HFFc6 (cell line): ENCODE results near the gene NAV1. TPM values are rescaled to one million over a fixed set of nuclear protein-coding genes. Genes with fewer than 3 reads are reported as not detected.
A peak's percentile ranks its signal among the peaks of the same experiment; 100 is the strongest.

Experiments used
- DNase-seq: peaks from one replicate; pipeline ENCODE4 v3.0.0-alpha.2; 2018
- H3K27ac Mint-ChIP-seq: 2 replicates; pipeline ENCODE4 v1.8.0; 2020; ENCODE audit warnings: mild to moderate bottlenecking, mixed read lengths
- H3K27me3 Mint-ChIP-seq: 2 replicates; pipeline ENCODE4 v1.8.0; 2021; ENCODE audit warnings: mild to moderate bottlenecking, moderate library complexity, mixed read lengths; ENCODE audit not compliant: insufficient read depth
- H3K36me3 Mint-ChIP-seq: 2 replicates; pipeline ENCODE4 v1.8.0; 2021; ENCODE audit warnings: low read depth, mixed read lengths
- H3K4me1 Mint-ChIP-seq: 2 replicates; pipeline ENCODE4 v1.8.0; 2020; ENCODE audit warnings: low read depth, mixed read lengths
- H3K4me3 Mint-ChIP-seq: 2 replicates; pipeline ENCODE4 v1.8.0; 2020; ENCODE audit warnings: mild to moderate bottlenecking, moderate library complexity, mixed read lengths
- H3K9me3 Mint-ChIP-seq: 2 replicates; pipeline ENCODE4 v1.8.0; 2020; ENCODE audit warnings: mild to moderate bottlenecking, mixed read lengths
- CTCF ChIP-seq: fragments of 200-600 bp; sonication (generic); IDR thresholded peaks from 2 replicates; pipeline ENCODE4 v1.5.0; 2021; ENCODE audit warnings: antibody characterized with exemption, mild to moderate bottlenecking
- total RNA-seq, 6 experiments: library from RNA; stranded (reverse); fragmentation: NEBNext Ultra II Directional; extraction: Animal tissue kit (Norgen Biotek cat#: 25700); gene quantifications; 2 replicates in 1 of 6; 3 replicates in 5 of 6; pipeline ENCODE4 v1.2.3, GENCODE V29; 2021

NAV1 gene
- total RNA-seq, 6 experiments from 2014 or later, result 72.9 to 88.0 (median 78.4) TPM

DNA sequence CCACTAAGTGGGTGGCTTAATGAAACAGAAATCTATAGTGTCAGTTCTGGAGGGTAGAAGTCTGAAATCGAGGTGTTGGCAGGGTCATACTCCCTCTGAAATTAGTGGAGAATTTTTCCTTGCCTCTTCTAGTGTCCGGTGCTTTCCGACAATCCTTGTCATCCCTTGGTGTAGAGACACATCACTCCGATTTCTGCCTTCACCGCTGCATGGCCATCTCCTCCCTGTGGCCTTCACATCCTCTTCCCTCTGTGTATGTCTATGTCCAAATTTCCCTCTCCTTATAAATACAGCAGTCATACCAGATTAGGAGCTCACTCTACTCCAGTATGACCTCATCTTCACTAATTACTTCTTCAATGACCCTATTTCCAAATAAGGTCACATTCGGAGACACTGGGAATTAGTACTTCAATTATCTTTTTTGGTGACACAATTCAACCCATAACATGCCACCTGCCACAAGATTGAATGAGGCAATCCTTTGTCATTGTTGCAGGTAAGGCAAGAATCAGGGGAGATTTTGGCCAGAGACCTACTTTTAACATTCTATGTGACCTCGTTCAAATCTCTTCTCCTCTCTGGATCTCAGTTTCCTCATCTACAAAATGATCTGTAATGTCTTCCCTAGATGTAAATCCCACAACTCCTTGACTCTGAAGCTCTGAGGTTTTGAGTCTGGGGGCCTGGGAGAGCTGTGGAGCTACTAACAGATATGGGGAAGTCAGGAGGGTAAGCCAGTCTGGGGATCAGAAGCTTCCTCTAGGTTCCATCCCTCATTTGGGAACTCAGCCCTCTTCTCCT lies 16.1 kb downstream of the NAV1 start:
- Mint-ChIP-seq H3K4me3 (peak overlapping the region; percentile 18; the same call in 1 of the 2 replicates), H3K4me1 (peaks cover 91% of the 10 kb centered on the region), H3K9me3 (no peaks in the 10 kb centered on the region)

DNA sequence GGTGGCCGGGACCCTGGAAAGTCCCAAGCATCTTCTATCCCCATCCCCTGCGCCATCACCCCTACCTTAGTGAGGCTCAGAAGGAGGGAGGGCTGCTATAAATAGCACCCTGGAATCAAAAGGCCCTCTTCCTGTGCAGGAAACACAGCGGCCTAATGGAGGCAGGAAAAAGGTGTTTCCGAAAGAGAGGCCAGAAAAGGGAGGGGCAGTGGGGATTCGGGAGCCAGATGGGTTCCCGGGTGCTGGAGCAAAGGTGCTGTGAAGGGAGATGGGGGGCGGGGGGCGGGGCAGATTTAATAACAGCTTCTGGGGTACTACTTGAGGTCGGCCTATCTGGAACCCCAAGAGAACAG lies 16.6 kb downstream of the NAV1 start:
- peaks cover 21% of the 10 kb centered on the region for H3K36me3 Mint-ChIP-seq
- TF ChIP-seq CTCF, result no peak
- H3K4me1 Mint-ChIP-seq, result peaks cover 96% of the 10 kb centered on the region
- peak overlapping the region; percentile 43 for H3K27ac Mint-ChIP-seq
- H3K27me3 Mint-ChIP-seq, result peaks cover 3% of the 10 kb centered on the region
- H3K4me3 Mint-ChIP-seq, result no peak overlapping the region
- no peaks in the 10 kb centered on the region for H3K9me3 Mint-ChIP-seq
- no peak for DNase-seq

More for the DNA sequence above, 16.1 kb downstream of the NAV1 start:
- no peak for DNase-seq
- Mint-ChIP-seq H3K27me3 (peaks cover 3% of the 10 kb centered on the region), H3K27ac (peak overlapping the region; percentile 76), H3K36me3 (peaks cover 21% of the 10 kb centered on the region)
- TF ChIP-seq CTCF, result no peak

- H3K27ac Mint-ChIP-seq, result peak overlapping the region; percentile 82
- H3K4me3 Mint-ChIP-seq, result peak overlapping the region; percentile 38; the same call in 1 of the 2 replicates
- peak; percentile 40 for DNase-seq
- H3K4me1 Mint-ChIP-seq, result peaks cover 96% of the 10 kb centered on the region
- TF ChIP-seq CTCF, result no peak
- H3K9me3 Mint-ChIP-seq, result no peaks in the 10 kb centered on the region
- H3K36me3 Mint-ChIP-seq, result peaks cover 14% of the 10 kb centered on the region
- H3K27me3 Mint-ChIP-seq, result no peaks in the 10 kb centered on the region; the same call in none of the 2 replicates
Measured at GRCh38 chr1:201556841-201557571, 18.1 kb downstream of the NAV1 start.

- Mint-ChIP-seq H3K9me3 (no peaks in the 10 kb centered on the region), H3K4me1 (peaks cover 96% of the 10 kb centered on the region), H3K27me3 (no peaks in the 10 kb centered on the region; the same call in none of the 2 replicates), H3K27ac (peak overlapping the region; percentile 82), H3K4me3 (0 out of 2 replicates have a peak overlapping the region, but pooled peaks have one; percentile 38), H3K36me3 (peaks cover 14% of the 10 kb centered on the region)
- no peak for DNase-seq
- no peak for TF ChIP-seq CTCF
Measured at GRCh38 chr1:201557572-201557958, 18.6 kb downstream of the NAV1 start.

DNA sequence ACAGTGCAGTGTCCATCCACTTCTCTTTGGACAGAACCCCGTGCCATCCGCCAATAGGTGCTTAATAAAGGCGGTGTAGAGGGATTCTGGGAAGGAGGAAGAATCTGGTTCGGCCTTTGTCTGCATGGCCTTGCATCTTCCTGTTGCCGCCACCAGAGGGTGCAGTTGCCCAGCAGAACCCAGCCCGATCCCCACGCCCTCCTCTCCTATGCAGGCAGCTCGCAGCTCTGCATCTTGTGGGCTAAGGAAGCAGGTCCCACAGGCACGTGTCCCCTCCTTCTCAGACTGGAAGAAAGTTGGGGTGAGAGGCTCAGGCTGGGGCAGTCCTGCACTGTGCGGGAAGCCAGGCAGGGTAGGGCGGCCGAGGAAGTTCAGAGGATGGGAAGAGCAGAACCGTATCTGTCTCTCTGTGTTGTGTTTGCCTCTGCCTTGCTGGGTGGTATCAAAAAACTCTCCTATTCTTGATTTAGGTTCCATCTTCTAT lies 20.8 kb downstream of the NAV1 start:
- Mint-ChIP-seq H3K27me3 (no peaks in the 10 kb centered on the region; the same call in 1 of the 2 replicates), H3K9me3 (no peaks in the 10 kb centered on the region), H3K4me3 (no peak overlapping the region), H3K4me1 (peaks cover 93% of the 10 kb centered on the region), H3K27ac (peak overlapping the region; percentile 95), H3K36me3 (peaks cover 12% of the 10 kb centered on the region)
- peak; percentile 81 for DNase-seq
- peak; percentile 98 for TF ChIP-seq CTCF
